Vagina (tissue), 2 donors: ENCODE data around the gene FSD1. TPM values are rescaled to one million over a fixed set of nuclear protein-coding genes. Genes with fewer than 3 reads are reported as not detected.
"Not testable (repeated sequence)": the region's sequence is repeated elsewhere in the genome, so short reads cannot be mapped to it uniquely, and the experiment has no call there.

Source experiments
- DNase-seq, 2 donors: peaks; one replicate each; pipeline ENCODE4 v3.0.0-alpha.2; 2017; ENCODE audit errors: extremely low spot score in 2 of 2
- H3K27ac ChIP-seq: fragments of 200-600 bp; sonication (generic); one replicate; pipeline ENCODE4 v1.5.1; 2019
- H3K27me3 ChIP-seq: fragments of 200-600 bp; sonication (generic); one replicate; pipeline ENCODE4 v1.5.1; 2019
- H3K36me3 ChIP-seq, 2 donors: fragments of 200-600 bp; sonication (generic); one replicate each; pipeline ENCODE4 v1.5.1; 2017 to 2019
- H3K4me1 ChIP-seq: fragments of 200-600 bp; sonication (generic); one replicate; pipeline ENCODE4 v1.5.1; 2019
- H3K4me3 ChIP-seq, 2 donors: fragments of 200-600 bp; sonication (generic); 1 replicate in 1 of 2; 2 replicates in 1 of 2; pipeline ENCODE4 v1.5.1; 2016 to 2019
- H3K9me3 ChIP-seq: fragments of 200-600 bp; sonication (generic); one replicate; pipeline ENCODE4 v1.5.1; 2019
- CTCF ChIP-seq, 3 experiments: fragments of 450-650 bp in 2 of 3; fragments of 200-600 bp in 1 of 3; sonication (generic) in 1 of 3; IDR thresholded peaks; one replicate each; pipeline ENCODE4 v1.5.1; 2017 to 2019; ENCODE audit warnings: antibody characterized with exemption in 3 of 3, mild to moderate bottlenecking in 2 of 3, moderate library complexity in 2 of 3
- POLR2A ChIP-seq, 2 donors: fragments of 450-650 bp; IDR thresholded peaks; one replicate each; pipeline ENCODE4 v1.6.1; 2017; ENCODE audit warnings: antibody characterized with exemption in 2 of 2, mild to moderate bottlenecking in 2 of 2, moderate library complexity in 2 of 2
- POLR2AphosphoS5 ChIP-seq, 2 donors: sonication (generic); formaldehyde crosslinking; IDR thresholded peaks; one replicate each; pipeline ENCODE4 v1.9.0; 2017; ENCODE audit warnings: antibody characterized with exemption in 2 of 2, mild to moderate bottlenecking in 2 of 2, low read depth in 1 of 2; ENCODE audit not compliant: insufficient read depth in 1 of 2
- intact Hi-C: fragments of 100-400 bp; cut with DNase I; formaldehyde crosslinking; loops from one replicate; pipeline ENCODE4 v1.15.1; 2023
- total RNA-seq: library from RNA; depleted of rRNA; stranded (reverse); fragments of >200 nt; gene quantifications from one replicate; pipeline ENCODE4 v1.2.3, GENCODE V29; 2016

FSD1 gene
- total RNA-seq, 1 donor from 2014 or later: 1.7 TPM

DNA sequence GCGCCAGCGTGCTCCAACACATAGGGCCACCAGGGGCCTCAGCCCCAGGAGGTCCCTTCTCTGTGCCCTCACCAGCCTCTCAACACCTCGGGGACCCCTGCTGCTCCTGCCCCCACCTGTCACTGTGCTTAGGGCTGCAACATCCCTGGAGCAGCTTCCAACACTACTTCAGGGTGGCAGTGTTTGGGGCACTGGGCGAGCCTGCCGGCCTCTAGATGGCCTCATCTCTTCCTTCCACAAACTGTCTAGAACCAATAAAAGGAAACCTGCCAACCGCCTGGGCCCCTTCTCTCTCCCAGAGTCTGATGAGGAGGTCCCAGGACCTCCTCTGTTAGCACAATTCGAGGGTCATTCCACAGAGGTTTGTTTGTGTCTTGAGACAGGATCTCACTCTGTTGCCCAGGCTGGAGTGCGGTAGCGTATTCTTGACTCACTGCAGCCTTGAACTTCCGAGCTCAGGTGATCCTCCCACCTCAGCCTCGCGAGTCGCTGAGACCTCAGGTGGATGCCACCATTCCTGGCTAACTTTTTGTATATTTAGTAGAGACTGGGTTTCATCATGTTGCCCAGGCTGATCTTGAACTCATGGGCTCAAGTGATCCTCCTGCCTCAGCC lies 35.5 kb upstream of the FSD1 start:
- no peak overlapping the region for H3K4me3 ChIP-seq
- intact Hi-C loops: no loop called here
- no peaks in the 10 kb centered on the region for H3K27me3 ChIP-seq
- DNase-seq: no peak
- H3K9me3 ChIP-seq: no peaks in the 10 kb centered on the region
- no peaks in the 10 kb centered on the region for H3K4me1 ChIP-seq
- H3K36me3 ChIP-seq: peaks cover 0 to 33% of the 10 kb centered on the region in 2 donors
- H3K27ac ChIP-seq: no peak overlapping the region
- no peak for TF ChIP-seq POLR2AphosphoS5 (IDR thresholded peaks at IDR 0.05; ENCODE audit: insufficient read depth in 1 of 2, low read depth in 1 of 2)
- no peak for TF ChIP-seq CTCF (IDR thresholded peaks at IDR 0.05)
- TF ChIP-seq POLR2A (IDR thresholded peaks at IDR 0.05): no peak

GRCh38 chr19:4272894-4273293 lies 31.5 kb upstream of the FSD1 start:
- TF ChIP-seq POLR2A (IDR thresholded peaks at IDR 0.05) (no peak), CTCF (IDR thresholded peaks at IDR 0.05) (no peak), POLR2AphosphoS5 (IDR thresholded peaks at IDR 0.05; ENCODE audit: insufficient read depth in 1 of 2, low read depth in 1 of 2) (no peak)
- DNase-seq: no peak
- Histone ChIP-seq H3K4me3 (no peak overlapping the region), H3K36me3 (peaks cover 0 to 13% of the 10 kb centered on the region in 2 donors), H3K4me1 (no peaks in the 10 kb centered on the region), H3K27me3 (no peaks in the 10 kb centered on the region), H3K27ac (no peak overlapping the region), H3K9me3 (no peaks in the 10 kb centered on the region)
- intact Hi-C loops: loop anchor here (10.0 kb wide), 1 partner anchor 122 kb away; no protein-coding TSS in a partner anchor

DNA sequence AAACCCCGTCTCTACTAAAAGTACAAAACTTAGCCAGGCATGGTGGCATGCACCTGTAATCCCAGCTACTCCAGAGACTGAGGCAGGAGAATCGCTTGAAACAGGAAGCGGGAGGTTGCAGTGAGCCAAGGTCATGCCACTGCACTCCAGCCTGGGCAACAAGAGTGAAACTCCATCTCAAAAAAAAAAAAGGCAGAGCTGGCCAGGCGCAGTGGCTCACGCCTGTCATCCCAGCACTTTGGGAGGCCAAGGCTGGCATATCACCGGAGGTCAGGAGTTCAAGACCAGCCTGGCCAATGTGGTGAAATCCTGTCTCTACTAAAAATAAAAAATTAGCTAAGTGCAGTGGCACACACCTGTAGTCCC lies 30.1 kb upstream of the FSD1 start:
- not testable (repeated sequence) for DNase-seq, H3K4me1 ChIP-seq, H3K4me3 ChIP-seq, H3K9me3 ChIP-seq, H3K27me3 ChIP-seq, H3K27ac ChIP-seq, H3K36me3 ChIP-seq
- intact Hi-C loops: loop anchor here (10.0 kb wide), 1 partner anchor 120 kb away; no protein-coding TSS in a partner anchor

DNA sequence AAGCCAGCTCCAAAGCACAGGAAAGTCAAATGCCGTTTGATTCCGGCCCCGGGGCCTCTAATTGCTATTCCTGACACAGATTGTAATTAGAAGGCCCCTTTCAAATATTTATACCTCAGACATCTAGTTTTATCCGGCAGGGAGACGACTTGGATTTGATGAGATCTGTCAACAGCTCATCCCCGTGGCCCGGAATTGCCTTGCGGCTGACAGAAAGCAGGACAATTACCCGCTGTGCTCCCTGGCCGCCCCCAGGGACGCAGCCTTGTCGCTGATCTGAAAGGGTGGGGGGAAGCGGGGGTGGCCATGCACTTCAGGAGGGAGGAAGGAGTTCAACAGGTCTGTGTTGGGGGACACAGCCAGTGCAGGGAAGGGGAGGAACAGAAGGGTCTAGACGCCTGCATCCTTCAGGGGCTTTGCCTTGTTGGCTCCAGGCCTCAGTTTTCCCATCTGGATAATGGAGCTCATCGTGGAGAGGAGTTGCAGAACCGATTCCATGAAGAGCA lies 27.2 kb upstream of the FSD1 start:
- DNase-seq: no peak
- intact Hi-C loops: loop anchor here (10.0 kb wide), 1 partner anchor 118 kb away; no protein-coding TSS in a partner anchor
- Histone ChIP-seq H3K9me3 (no peaks in the 10 kb centered on the region), H3K27me3 (peaks cover 12% of the 10 kb centered on the region), H3K4me1 (peaks cover 19% of the 10 kb centered on the region), H3K27ac (no peak overlapping the region), H3K36me3 (no peaks in the 10 kb centered on the region), H3K4me3 (no peak overlapping the region)
- TF ChIP-seq POLR2AphosphoS5 (IDR thresholded peaks at IDR 0.05; ENCODE audit: insufficient read depth in 1 of 2, low read depth in 1 of 2) (no peak), CTCF (IDR thresholded peaks at IDR 0.05) (no peak), POLR2A (IDR thresholded peaks at IDR 0.05) (no peak)

DNA sequence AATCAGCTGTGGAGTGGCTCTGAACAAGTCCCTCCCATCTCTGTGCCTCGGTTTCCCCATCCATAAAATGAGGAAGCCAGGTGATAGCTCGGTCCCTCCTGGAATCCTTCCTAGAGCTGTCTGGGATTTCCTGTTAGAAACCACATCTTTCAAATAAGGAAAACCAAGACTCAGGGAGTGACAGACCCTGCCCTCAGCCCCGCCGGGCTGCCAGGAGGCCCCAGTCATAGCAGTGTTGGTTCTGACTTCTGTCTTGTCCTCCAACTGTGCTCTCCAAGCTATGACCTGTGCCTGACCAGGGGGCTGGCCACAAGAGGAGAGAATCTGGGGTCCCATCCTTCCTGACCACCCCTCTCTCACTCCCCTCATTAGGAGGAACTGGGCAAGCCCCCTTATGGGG lies 26.4 kb upstream of the FSD1 start:
- H3K4me3 ChIP-seq: no peak overlapping the region
- no peak for DNase-seq
- H3K4me1 ChIP-seq: peaks cover 19% of the 10 kb centered on the region
- TF ChIP-seq CTCF (IDR thresholded peaks at IDR 0.05) (no peak), POLR2A (IDR thresholded peaks at IDR 0.05) (no peak)
- H3K36me3 ChIP-seq: no peaks in the 10 kb centered on the region
- peaks cover 12% of the 10 kb centered on the region for H3K27me3 ChIP-seq
- no peak overlapping the region for H3K27ac ChIP-seq
- intact Hi-C loops: loop anchor here (10.0 kb wide), 1 partner anchor 117 kb away; no protein-coding TSS in a partner anchor
- H3K9me3 ChIP-seq: no peaks in the 10 kb centered on the region
